ENCODE measurements around the gene ANKH.
A peak's percentile ranks its signal among the peaks of the same experiment; 100 is the strongest.

Gene ANKH

GRCh38 chr5:14787801-14788579 is 83.6 kb downstream of the ANKH start:
- DNase-seq, result no peak

DNA sequence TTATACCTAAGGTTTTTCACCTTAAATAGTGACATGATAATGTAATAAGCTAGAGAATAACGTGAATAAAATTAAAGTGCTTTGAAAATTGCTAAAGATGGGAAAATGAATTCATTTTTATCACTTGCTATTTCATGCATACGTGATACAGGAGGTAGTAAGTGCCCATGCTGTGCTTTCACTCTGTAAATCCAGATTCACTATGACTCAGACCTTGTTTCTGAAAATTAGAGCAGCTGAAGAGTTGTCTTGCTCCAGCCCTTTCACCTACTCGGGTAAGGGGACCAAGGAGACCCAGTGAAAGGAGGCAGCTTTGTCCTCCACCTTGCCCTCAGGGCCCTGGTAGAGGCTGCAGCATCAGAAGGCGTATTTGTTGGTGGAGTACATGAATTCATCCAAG is 87.9 kb downstream of the ANKH start:
- DNase-seq, result no peak

DNA sequence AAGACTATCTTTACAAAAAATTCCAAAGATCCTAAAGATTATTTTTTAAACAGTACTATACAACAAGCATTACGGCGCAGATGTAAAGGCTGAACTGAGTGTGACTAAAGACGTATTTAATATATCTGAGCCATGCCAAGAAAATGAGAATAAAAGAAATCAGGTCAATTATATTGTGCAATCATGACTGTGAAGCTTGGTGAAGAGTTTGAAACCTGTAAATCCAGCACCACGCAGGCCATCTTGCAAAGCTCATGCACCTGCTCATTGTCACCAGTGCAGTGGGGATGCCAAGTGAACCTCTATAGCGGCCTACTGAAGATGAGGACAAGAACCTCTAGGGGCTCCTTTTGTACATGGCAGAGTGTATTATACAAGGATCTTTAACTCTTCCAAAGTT is 89.0 kb downstream of the ANKH start:
- DNase-seq, result no peak

- peak in 1 of 2 donors; percentile 5 for DNase-seq
These were observed 90.5 kb downstream of the ANKH start for GRCh38 chr5:14781106-14781505.

- DNase-seq, result no peak
These were observed 91.6 kb downstream of the ANKH start for GRCh38 chr5:14779975-14780374.

- DNase-seq, result no peak
These were observed 92.8 kb downstream of the ANKH start for GRCh38 chr5:14778792-14779070.

DNA sequence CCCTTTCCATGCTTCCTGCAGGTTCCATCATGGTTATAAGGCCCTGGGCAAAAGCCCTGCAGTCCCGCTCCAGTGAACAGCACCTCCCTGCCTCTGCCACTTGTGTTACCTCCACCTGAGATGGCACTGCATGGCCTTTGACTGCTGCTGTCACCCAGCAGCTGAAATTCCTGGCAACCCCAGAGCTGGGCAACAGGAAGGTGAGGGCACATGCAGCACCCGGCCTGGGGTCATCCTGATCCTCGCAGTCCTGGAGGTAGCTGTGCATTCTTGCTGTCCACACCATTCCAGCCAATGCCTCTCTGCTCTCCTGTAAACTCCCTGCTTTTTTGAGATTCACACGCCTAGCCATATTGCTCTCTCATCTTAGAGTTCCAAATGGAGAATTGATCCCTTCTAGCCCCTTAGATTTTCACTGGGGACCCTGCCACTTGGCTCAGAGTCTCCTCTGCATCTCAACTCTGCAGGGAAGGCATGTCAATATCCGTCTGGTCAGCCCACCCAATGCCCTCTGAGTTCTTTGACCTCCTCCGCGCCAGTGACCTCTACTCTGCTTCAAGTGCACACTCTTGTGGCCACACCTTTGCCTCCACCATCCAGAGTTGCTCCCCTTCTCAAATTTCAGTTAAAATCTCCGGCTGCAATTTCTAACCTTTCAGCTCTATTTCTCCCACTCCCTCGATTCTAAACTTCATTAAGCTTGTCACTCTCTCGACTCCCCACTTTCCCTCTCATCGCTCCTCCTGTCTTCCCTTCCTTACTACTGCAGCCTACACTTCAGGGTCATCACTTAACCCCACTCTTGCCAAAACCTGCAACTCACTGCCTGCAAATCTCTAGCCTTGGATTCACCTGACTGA is 93.4 kb downstream of the ANKH start:
- DNase-seq, result no peak

- no peak for DNase-seq
These were observed 94.4 kb downstream of the ANKH start for GRCh38 chr5:14777187-14777586.

- DNase-seq, result no peak
These were observed 95.0 kb downstream of the ANKH start for GRCh38 chr5:14776602-14777001.

GRCh38 chr5:14775857-14776256 is 95.7 kb downstream of the ANKH start:
- DNase-seq, result no peak

GRCh38 chr5:14773588-14773987 is 98.0 kb downstream of the ANKH start:
- no peak for DNase-seq

- DNase-seq, result no peak
These were observed 99.6 kb downstream of the ANKH start for GRCh38 chr5:14771972-14772371.

- no peak for DNase-seq
These were observed 100.4 kb downstream of the ANKH start for GRCh38 chr5:14771189-14771588.

DNA sequence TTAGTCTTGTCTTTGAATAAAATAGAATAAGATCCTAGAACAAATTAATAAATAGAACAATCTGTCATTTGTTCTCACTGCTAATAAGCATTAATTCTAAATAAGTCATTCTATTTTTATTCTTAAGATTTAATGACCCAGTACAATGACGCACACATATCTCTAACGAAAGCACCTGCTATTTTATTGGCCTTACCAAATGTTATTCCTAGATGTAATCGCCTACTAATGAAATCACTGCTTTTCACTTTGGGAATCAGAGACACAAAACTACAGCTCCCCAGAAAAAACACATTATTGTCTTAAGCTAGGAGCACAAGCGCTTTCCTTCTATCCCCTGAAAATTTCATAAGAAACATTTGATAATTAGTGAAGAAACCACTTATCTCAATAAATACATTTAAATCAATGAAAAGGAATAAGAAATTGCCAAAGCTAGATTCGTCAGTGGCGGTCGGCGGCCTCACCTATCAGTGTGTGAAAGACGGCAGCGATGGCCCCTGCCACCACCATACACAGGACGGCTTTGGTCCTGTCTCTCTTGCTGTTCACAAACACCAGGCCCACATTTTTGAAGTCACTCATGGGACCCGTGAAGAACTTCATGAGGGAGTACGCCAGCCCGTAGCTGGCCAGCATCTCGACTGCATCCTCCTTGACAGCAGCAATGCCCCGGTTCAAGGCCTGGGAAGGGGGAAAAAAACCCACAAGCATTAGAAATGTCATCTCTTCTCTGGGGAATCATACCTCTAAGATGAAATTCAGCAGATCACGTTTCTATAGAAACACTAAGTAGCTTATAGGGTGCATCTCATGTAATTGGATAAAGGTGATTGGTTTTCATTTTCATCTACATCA is 102.8 kb downstream of the ANKH start:
- DNase-seq, result no peak

- DNase-seq, result no peak
These were observed 103.7 kb downstream of the ANKH start for GRCh38 chr5:14767735-14768507.

- DNase-seq, result no peak
These were observed 104.5 kb downstream of the ANKH start for GRCh38 chr5:14767053-14767452.

- no peak for DNase-seq
These were observed 105.0 kb downstream of the ANKH start for GRCh38 chr5:14766584-14766983.

GRCh38 chr5:14765587-14765986 is 106.0 kb downstream of the ANKH start:
- no peak for DNase-seq

- no peak for DNase-seq
These were observed 108.9 kb downstream of the ANKH start for GRCh38 chr5:14762549-14763216.

DNA sequence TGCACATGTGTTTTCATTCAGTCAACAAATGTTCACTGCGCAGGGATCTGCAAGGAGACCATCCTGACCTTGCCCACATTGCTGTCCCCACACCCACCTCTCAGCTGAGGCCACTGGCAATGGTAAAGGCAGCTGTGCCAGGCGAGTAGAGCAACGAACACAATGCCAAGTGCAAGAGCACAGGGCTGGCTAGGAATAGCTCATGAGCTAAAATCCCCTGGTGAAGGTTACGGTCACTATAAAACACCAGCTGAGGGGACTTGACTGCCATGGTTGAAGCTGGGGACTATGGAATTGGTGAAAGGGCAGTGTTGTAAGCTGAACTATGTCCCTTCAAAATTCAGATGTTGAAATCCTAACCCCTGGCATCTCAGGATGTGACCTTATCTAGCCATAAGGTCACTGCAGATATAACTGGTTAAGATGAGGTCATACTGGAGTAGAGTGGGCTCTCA is 111.0 kb downstream of the ANKH start:
- DNase-seq, result no peak

- no peak for DNase-seq
These were observed 111.6 kb downstream of the ANKH start for GRCh38 chr5:14759744-14760547.
